SU-DHL-6 (cell line): ENCODE measurements around the gene CMPK1.

Experiments
- EZH2phosphoT487 ChIP-seq: fragments of 200-600 bp; sonication (generic), shearing (Covaris generic); conservative IDR thresholded peaks from 2 replicates; pipeline ENCODE4 v1.6.1; 2018; ENCODE audit warnings: mild to moderate bottlenecking, antibody characterized with exemption, low read length, moderate library complexity, mixed read lengths
- TF ChIP-seq, protein P1 (sequence below): fragments of 200-600 bp; sonication (generic); IDR thresholded peaks from one replicate; pipeline ENCODE4 v1.5.1; 2017; ENCODE audit warnings: antibody characterized with exemption, mild to moderate bottlenecking, low read length, moderate library complexity; ENCODE audit not compliant: insufficient read depth, poor library complexity, severe bottlenecking

DNA sequence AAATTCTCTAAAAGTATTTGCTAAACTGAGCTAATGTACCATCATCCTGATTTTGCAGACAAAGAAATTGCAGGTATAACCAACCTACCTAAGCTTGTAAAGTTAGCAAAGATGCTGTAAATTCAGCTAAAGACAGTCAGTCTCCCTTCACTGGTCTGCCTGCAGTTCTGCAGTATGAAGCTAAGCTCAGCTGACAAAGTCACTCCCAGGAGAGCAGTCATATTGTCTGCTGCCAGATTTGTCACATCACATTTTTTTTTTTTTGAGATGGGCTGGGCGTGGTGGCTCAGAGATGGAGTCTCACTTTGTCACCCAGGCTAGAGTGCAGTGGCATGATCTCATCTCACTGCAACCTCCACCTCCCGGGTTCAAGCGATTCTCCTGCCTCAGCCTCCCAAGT is 8.9 kb upstream of the CMPK1 start:
- TF ChIP-seq, protein P1, sequence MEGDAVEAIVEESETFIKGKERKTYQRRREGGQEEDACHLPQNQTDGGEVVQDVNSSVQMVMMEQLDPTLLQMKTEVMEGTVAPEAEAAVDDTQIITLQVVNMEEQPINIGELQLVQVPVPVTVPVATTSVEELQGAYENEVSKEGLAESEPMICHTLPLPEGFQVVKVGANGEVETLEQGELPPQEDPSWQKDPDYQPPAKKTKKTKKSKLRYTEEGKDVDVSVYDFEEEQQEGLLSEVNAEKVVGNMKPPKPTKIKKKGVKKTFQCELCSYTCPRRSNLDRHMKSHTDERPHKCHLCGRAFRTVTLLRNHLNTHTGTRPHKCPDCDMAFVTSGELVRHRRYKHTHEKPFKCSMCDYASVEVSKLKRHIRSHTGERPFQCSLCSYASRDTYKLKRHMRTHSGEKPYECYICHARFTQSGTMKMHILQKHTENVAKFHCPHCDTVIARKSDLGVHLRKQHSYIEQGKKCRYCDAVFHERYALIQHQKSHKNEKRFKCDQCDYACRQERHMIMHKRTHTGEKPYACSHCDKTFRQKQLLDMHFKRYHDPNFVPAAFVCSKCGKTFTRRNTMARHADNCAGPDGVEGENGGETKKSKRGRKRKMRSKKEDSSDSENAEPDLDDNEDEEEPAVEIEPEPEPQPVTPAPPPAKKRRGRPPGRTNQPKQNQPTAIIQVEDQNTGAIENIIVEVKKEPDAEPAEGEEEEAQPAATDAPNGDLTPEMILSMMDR: no peak
- TF ChIP-seq EZH2phosphoT487: no peak
